Tongue (tissue), 2 donors: ENCODE measurements around the gene NPSR1. TPM values are rescaled to one million over a fixed set of nuclear protein-coding genes. Genes with fewer than 3 reads are reported as not detected.
"Not testable (repeated sequence)": the region's sequence is repeated elsewhere in the genome, so short reads cannot be mapped to it uniquely, and the experiment has no call there.

Experiments
- DNase-seq: peaks from one replicate; pipeline ENCODE4 v3.0.0-alpha.2; 2015
- total RNA-seq: library from RNA; depleted of rRNA; stranded (reverse); fragments of >200 nt; gene quantifications from one replicate; pipeline ENCODE4 v1.2.3, GENCODE V29; 2014

Gene NPSR1
- total RNA-seq, 1 donor from 2014 or later, result not detected

- no peak for DNase-seq
Measured at GRCh38 chr7:34837801-34838201, 179.8 kb downstream of the NPSR1 start.

GRCh38 chr7:34838329-34838728 is 180.3 kb downstream of the NPSR1 start:
- DNase-seq, result no peak

- no peak for DNase-seq
Measured at GRCh38 chr7:34839645-34840044, 181.6 kb downstream of the NPSR1 start.

- DNase-seq, result peak; percentile 18
Measured at GRCh38 chr7:34840176-34840785, 182.3 kb downstream of the NPSR1 start.

- no peak for DNase-seq
Measured at GRCh38 chr7:34841326-34841725, 183.3 kb downstream of the NPSR1 start.

GRCh38 chr7:34842782-34843181 is 184.8 kb downstream of the NPSR1 start:
- DNase-seq, result no peak

GRCh38 chr7:34844406-34844805 is 186.4 kb downstream of the NPSR1 start:
- peak; percentile 66 for DNase-seq

- peak; percentile 62 for DNase-seq
Measured at GRCh38 chr7:34844936-34845665, 187.1 kb downstream of the NPSR1 start.

- no peak for DNase-seq
Measured at GRCh38 chr7:34845666-34846361, 187.8 kb downstream of the NPSR1 start.

GRCh38 chr7:34846976-34847375 is 189.0 kb downstream of the NPSR1 start:
- DNase-seq, result no peak

GRCh38 chr7:34848670-34849069 is 190.7 kb downstream of the NPSR1 start:
- DNase-seq, result no peak

GRCh38 chr7:34849163-34849960 is 191.3 kb downstream of the NPSR1 start:
- DNase-seq, result no peak

GRCh38 chr7:34849986-34850385 is 192.0 kb downstream of the NPSR1 start:
- DNase-seq, result no peak

GRCh38 chr7:34850681-34851080 is 192.7 kb downstream of the NPSR1 start:
- no peak for DNase-seq

- no peak for DNase-seq
Measured at GRCh38 chr7:34851431-34851830, 193.4 kb downstream of the NPSR1 start.

- not testable (repeated sequence) for DNase-seq
Measured at GRCh38 chr7:34858444-34858843, 200.4 kb downstream of the NPSR1 start.

GRCh38 chr7:34859281-34859680 is 201.3 kb downstream of the NPSR1 start:
- not testable (repeated sequence) for DNase-seq

- DNase-seq, result not testable (repeated sequence)
Measured at GRCh38 chr7:34866222-34866621, 208.2 kb downstream of the NPSR1 start.

- peak; percentile 17 for DNase-seq
Measured at GRCh38 chr7:34867341-34867740, 209.3 kb downstream of the NPSR1 start.

- DNase-seq, result not testable (repeated sequence)
Measured at GRCh38 chr7:34868602-34869001, 210.6 kb downstream of the NPSR1 start.

- DNase-seq, result no peak
Measured at GRCh38 chr7:34869057-34869456, 211.0 kb downstream of the NPSR1 start.

GRCh38 chr7:34870041-34870440 is 212.0 kb downstream of the NPSR1 start:
- DNase-seq, result not testable (repeated sequence)
